A549 (cell line): ENCODE measurements around the gene ZNF410. TPM values are rescaled to one million over a fixed set of nuclear protein-coding genes. Genes with fewer than 3 reads are reported as not detected.

Experiments
- ATAC-seq, 2 experiments: fragments of 200-7000 bp in 1 of 2; fragments of >200 bp in 1 of 2; cut with Nextera tagmentation in 1 of 2; cut with Tn5 transposase in 1 of 2; 3 replicates each; pipeline versions ENCODE4 v1.8.0 to v1.9.1; 2018 to 2020; ENCODE audit warnings: mild to moderate bottlenecking in 1 of 2, moderate library complexity in 1 of 2
- CTCF ChIA-PET: fragments of 300-600 bp; sonication (Branson Sonifier 250); formaldehyde crosslinking; extraction: SDS; loops from one replicate; lab custom pipeline; 2021; ENCODE audit warnings: antibody characterized with exemption, inconsistent platforms; lab: Yijun Ruan, JAX
- POLR2A ChIA-PET: fragments of 350-600 bp; formaldehyde crosslinking; extraction: SDS; loops from one replicate; lab custom pipeline; 2021; ENCODE audit warnings: antibody characterized with exemption, inconsistent platforms; lab: Yijun Ruan, JAX
- DNase-seq, 2 experiments: peaks; one replicate each; pipeline versions ENCODE4 v3.0.0 to v3.0.0-alpha.2; 2011 to 2016; ENCODE audit warnings: low read depth in 1 of 2, low spot score in 1 of 2
- FAIRE-seq: peaks from 2 replicates; lab custom pipeline; 2011; peaks lifted over from hg19 to GRCh38; lab: Jason Lieb, UNC
- H3K27ac ChIP-seq, 2 experiments: fragments of >200 bp; sonication (Bioruptor Twin); formaldehyde crosslinking; 3 replicates each; pipeline ENCODE4 v1.5.1; 2016 to 2017
- H3K4me1 ChIP-seq: fragments of >200 bp; sonication (Bioruptor Twin); formaldehyde crosslinking; 3 replicates; pipeline ENCODE4 v1.6.1; 2016
- H3K4me2 ChIP-seq: fragments of >200 bp; sonication (Bioruptor Twin); formaldehyde crosslinking; 3 replicates; pipeline ENCODE4 v1.6.1; 2016
- H3K4me3 ChIP-seq: fragments of >200 bp; sonication (Bioruptor Twin); formaldehyde crosslinking; 3 replicates; pipeline ENCODE4 v1.5.1; 2016
- H3K9me3 ChIP-seq: fragments of >200 bp; sonication (Bioruptor Twin); formaldehyde crosslinking; 3 replicates; pipeline ENCODE4 v1.6.1; 2016
- BHLHE40 ChIP-seq: IDR thresholded peaks from 2 replicates; pipeline ENCODE4 v1.6.1; 2012; ENCODE audit warnings: low read depth, low read length, inconsistent platforms
- CBX8 ChIP-seq: fragments of 200-600 bp; sonication (generic); IDR thresholded peaks from 2 replicates; pipeline ENCODE4 v1.6.1; 2016
- CHD2 ChIP-seq: fragments of 150-350 bp; IDR thresholded peaks from 2 replicates; pipeline ENCODE4 v1.6.1; 2014; ENCODE audit warnings: low read length; ENCODE audit not compliant: partially characterized antibody
- EP300 ChIP-seq, 2 experiments: fragments of >200 bp; sonication (Bioruptor Twin); formaldehyde crosslinking; IDR thresholded peaks; 2 replicates in 1 of 2; 3 replicates in 1 of 2; pipeline ENCODE4 v1.6.1; 2016 to 2017
- ESRRA ChIP-seq: fragments of 150-350 bp; IDR thresholded peaks from 2 replicates; pipeline ENCODE4 v1.6.1; 2014; ENCODE audit warnings: mild to moderate bottlenecking, low read length, borderline replicate concordance
- FOSB ChIP-seq: fragments of 250-450 bp; sonication (Bioruptor Pico); IDR thresholded peaks from 2 replicates; pipeline ENCODE4 v1.5.0; 2020; ENCODE audit warnings: mild to moderate bottlenecking, moderate library complexity
- FOSL2 ChIP-seq, 2 experiments: fragments of 450-650 bp in 1 of 2; fragments of >200 bp in 1 of 2; sonication (Bioruptor Twin) in 1 of 2; formaldehyde crosslinking; IDR thresholded peaks; 2 replicates each; pipeline versions ENCODE4 v1.5.0 to v1.6.1; 2016 to 2020; ENCODE audit warnings: mild to moderate bottlenecking in 1 of 2, moderate library complexity in 1 of 2
- FOXS1 ChIP-seq: fragments of 250-450 bp; sonication (Bioruptor Pico); IDR thresholded peaks from 2 replicates; pipeline ENCODE4 v1.5.0; 2020; ENCODE audit warnings: mild to moderate bottlenecking, moderate library complexity
- HDAC2 ChIP-seq: fragments of 200-600 bp; sonication (generic); IDR thresholded peaks from 2 replicates; pipeline ENCODE4 v1.6.1; 2016
- HES2 ChIP-seq: fragments of >200 bp; sonication (Bioruptor Twin); formaldehyde crosslinking; IDR thresholded peaks from 2 replicates; pipeline ENCODE4 v1.6.1; 2016
- HEYL ChIP-seq: fragments of 250-450 bp; sonication (Bioruptor Pico); IDR thresholded peaks from 2 replicates; pipeline ENCODE4 v1.8.0; 2021; ENCODE audit warnings: mild to moderate bottlenecking, moderate library complexity
- HMGXB4 ChIP-seq: fragments of 250-450 bp; sonication (Bioruptor Pico); IDR thresholded peaks from 2 replicates; pipeline ENCODE4 v1.5.0; 2021; ENCODE audit warnings: mild to moderate bottlenecking, moderate library complexity, borderline replicate concordance
- HOXA7 ChIP-seq: fragments of 250-450 bp; sonication (Bioruptor Pico); IDR thresholded peaks from 2 replicates; pipeline ENCODE4 v1.5.0; 2020; ENCODE audit warnings: mild to moderate bottlenecking, moderate library complexity
- HOXB5 ChIP-seq: fragments of 250-450 bp; sonication (Bioruptor Pico); IDR thresholded peaks from 2 replicates; pipeline ENCODE4 v1.5.0; 2020; ENCODE audit warnings: mild to moderate bottlenecking, moderate library complexity
- KDM5A ChIP-seq: fragments of 200-600 bp; sonication (generic); IDR thresholded peaks from 2 replicates; pipeline ENCODE4 v1.6.1; 2016; ENCODE audit warnings: antibody characterized with exemption, mild to moderate bottlenecking
- MAFK ChIP-seq: fragments of 450-650 bp; IDR thresholded peaks from 2 replicates; pipeline ENCODE4 v1.6.1; 2014; ENCODE audit not compliant: partially characterized antibody
- NFE2L2 ChIP-seq: fragments of 150-350 bp; conservative IDR thresholded peaks from 2 replicates; pipeline ENCODE4 v1.6.1; 2014; ENCODE audit warnings: low read length
- RARB ChIP-seq: fragments of 250-450 bp; sonication (Bioruptor Pico); IDR thresholded peaks from 2 replicates; pipeline ENCODE4 v1.8.0; 2021; ENCODE audit warnings: mild to moderate bottlenecking, moderate library complexity
- SREBF2 ChIP-seq: fragments of 450-650 bp; IDR thresholded peaks from 2 replicates; pipeline ENCODE4 v1.6.1; 2014; ENCODE audit warnings: mild to moderate bottlenecking, moderate library complexity
- TFCP2L1 ChIP-seq: fragments of 250-450 bp; sonication (Bioruptor Pico); IDR thresholded peaks from 2 replicates; pipeline ENCODE4 v1.5.0; 2021; ENCODE audit warnings: mild to moderate bottlenecking
- ZFP36 ChIP-seq: fragments of 450-650 bp; IDR thresholded peaks from 2 replicates; pipeline ENCODE4 v1.6.1; 2014; ENCODE audit warnings: borderline replicate concordance; ENCODE audit not compliant: partially characterized antibody
- ZSCAN20 ChIP-seq: fragments of 250-450 bp; sonication (Bioruptor Pico); IDR thresholded peaks from 2 replicates; pipeline ENCODE4 v1.8.0; 2022; ENCODE audit warnings: mild to moderate bottlenecking, moderate library complexity
- WGBS: methylation state at CpG from one replicate; pipeline ENCODE4 v1.1.6; 2017; ENCODE audit errors: missing lambda C conversion rate; 5-methylcytosine and 5-hydroxymethylcytosine counted together
- polyA plus RNA-seq, 4 experiments: library from polyadenylated mRNA; depleted of rRNA in 3 of 4; stranded (reverse); fragments of >200 nt; fragmentation: RNase III in 1 of 4; extraction: RNeasy Plus Mini Kit Qiagen cat#74134 plus additional on column Dnase treatment in 1 of 4; gene quantifications; 2 replicates in 3 of 4; 3 replicates in 1 of 4; pipeline ENCODE4 v1.2.3, GENCODE V29; 2011 to 2017
- TF ChIP-seq, protein P1 (sequence below): fragments of >200 bp; sonication (Bioruptor Twin); formaldehyde crosslinking; IDR thresholded peaks from 3 replicates; pipeline ENCODE4 v1.5.1; 2016
- TF ChIP-seq, protein P2 (sequence below): IDR thresholded peaks from 2 replicates; pipeline ENCODE4 v1.6.1; 2012

ZNF410 gene
- polyA plus RNA-seq, 2 of the 4 experiments (the other 2 are of a cell fraction): 35.8 to 70.8 TPM

DNA sequence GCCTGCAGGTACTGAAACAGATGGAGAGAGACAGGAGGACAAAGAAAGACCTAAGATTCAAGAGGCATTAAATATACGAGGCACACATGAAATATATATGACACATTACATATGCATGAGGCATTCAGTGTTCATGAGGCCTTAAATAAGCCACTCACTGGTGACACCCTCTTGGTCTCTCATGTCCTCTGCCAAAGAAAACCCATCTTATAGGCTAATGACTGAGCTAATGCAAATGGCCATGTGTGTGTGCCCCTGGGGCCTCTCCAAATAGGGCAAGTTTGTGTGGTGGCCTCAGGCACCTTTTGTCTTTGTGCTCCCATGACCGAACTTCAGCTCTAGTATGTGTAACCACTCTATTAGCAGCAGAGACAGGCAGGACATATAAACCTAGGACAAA is 82.2 kb downstream of the ZNF410 start:
- Histone ChIP-seq H3K9me3 (no peaks in the 10 kb centered on the region), H3K4me3 (no peak overlapping the region), H3K27ac (no peak overlapping the region), H3K4me1 (no peaks in the 10 kb centered on the region), H3K4me2 (no peak overlapping the region)
- WGBS: 91% methylated on average over 2 of the region's 2 CpGs
- ATAC-seq: no peak
- ChIA-PET CTCF (no interaction called here), POLR2A (no interaction called here)
- FAIRE-seq: no peak
- TF ChIP-seq SREBF2: no peak
- no peak for TF ChIP-seq HEYL (CRISPR knock-in tag)
- no peak for TF ChIP-seq FOSL2 (IDR thresholded peaks at IDR 0.05)
- TF ChIP-seq FOSL2 (CRISPR knock-in tag; IDR thresholded peaks at IDR 0.05): no peak
- TF ChIP-seq, protein P1, sequence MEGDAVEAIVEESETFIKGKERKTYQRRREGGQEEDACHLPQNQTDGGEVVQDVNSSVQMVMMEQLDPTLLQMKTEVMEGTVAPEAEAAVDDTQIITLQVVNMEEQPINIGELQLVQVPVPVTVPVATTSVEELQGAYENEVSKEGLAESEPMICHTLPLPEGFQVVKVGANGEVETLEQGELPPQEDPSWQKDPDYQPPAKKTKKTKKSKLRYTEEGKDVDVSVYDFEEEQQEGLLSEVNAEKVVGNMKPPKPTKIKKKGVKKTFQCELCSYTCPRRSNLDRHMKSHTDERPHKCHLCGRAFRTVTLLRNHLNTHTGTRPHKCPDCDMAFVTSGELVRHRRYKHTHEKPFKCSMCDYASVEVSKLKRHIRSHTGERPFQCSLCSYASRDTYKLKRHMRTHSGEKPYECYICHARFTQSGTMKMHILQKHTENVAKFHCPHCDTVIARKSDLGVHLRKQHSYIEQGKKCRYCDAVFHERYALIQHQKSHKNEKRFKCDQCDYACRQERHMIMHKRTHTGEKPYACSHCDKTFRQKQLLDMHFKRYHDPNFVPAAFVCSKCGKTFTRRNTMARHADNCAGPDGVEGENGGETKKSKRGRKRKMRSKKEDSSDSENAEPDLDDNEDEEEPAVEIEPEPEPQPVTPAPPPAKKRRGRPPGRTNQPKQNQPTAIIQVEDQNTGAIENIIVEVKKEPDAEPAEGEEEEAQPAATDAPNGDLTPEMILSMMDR: no peak
- no peak for TF ChIP-seq KDM5A
- TF ChIP-seq ZFP36: no peak
- no peak for TF ChIP-seq HOXA7 (CRISPR knock-in tag)
- TF ChIP-seq CBX8: no peak
- TF ChIP-seq HES2: no peak
- no peak for TF ChIP-seq MAFK
- no peak for TF ChIP-seq HOXB5 (CRISPR knock-in tag)
- no peak for DNase-seq

DNA sequence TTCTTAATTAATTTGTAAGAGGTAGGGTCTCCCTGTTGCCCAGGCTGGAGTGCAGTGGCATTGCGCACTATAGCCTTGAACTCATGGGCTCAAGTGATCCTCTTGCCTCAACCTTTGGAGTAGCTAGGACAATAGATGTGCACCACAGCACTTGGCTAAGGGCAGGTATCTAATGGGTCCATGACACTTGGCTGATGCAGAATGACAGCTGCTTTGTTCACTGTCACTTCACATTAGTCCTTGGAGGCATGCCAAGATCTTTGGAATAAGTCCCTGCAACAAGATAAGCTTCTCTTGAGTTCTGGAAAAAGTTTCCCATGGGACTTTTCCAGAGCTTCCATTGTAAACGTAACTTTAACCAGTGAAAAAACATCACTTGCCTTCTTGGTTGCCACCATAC is 86.8 kb downstream of the ZNF410 start:
- 75% methylated on average over 2 of the region's 2 CpGs for WGBS
- H3K4me3 ChIP-seq: no peak overlapping the region
- no peak for DNase-seq
- H3K4me1 ChIP-seq: peaks cover 9% of the 10 kb centered on the region; the same call in 1 of the 3 replicates
- CTCF ChIA-PET: interaction anchor here (0.6 to 1.0 kb wide), 3 partner anchors 15 to 37 kb away, joined by 3 to 5 read pairs (median 3); partner anchors contain the start of genes COQ6 and FAM161B
- POLR2A ChIA-PET: no interaction called here
- H3K9me3 ChIP-seq: no peaks in the 10 kb centered on the region
- TF ChIP-seq FOSB (CRISPR knock-in tag): no peak
- no peak for TF ChIP-seq SREBF2
- no peak for ATAC-seq
- FAIRE-seq: no peak
- no peak overlapping the region for H3K27ac ChIP-seq
- no peak overlapping the region for H3K4me2 ChIP-seq

GRCh38 chr14:73976125-73976524 is 89.5 kb downstream of the ZNF410 start:
- Histone ChIP-seq H3K9me3 (no peaks in the 10 kb centered on the region), H3K4me2 (no peak overlapping the region), H3K4me1 (peaks cover 9% of the 10 kb centered on the region; the same call in 1 of the 3 replicates), H3K27ac (no peak overlapping the region), H3K4me3 (no peak overlapping the region)
- WGBS: 70% methylated on average over 6 of the region's 6 CpGs
- ChIA-PET POLR2A (no interaction called here), CTCF (interaction anchor here (1.1 kb wide), 1 partner anchor 11 kb away, joined by 3 read pairs; no protein-coding TSS in a partner anchor)
- TF ChIP-seq RARB (no peak), FOXS1 (CRISPR knock-in tag) (no peak), ZSCAN20 (CRISPR knock-in tag) (no peak), HDAC2 (no peak), BHLHE40 (no peak), CHD2 (no peak), TFCP2L1 (CRISPR knock-in tag) (no peak)
- TF ChIP-seq, protein P2, sequence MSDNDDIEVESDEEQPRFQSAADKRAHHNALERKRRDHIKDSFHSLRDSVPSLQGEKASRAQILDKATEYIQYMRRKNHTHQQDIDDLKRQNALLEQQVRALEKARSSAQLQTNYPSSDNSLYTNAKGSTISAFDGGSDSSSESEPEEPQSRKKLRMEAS: no peak
- FAIRE-seq: no peak
- no peak for DNase-seq
- ATAC-seq: no peak

DNA sequence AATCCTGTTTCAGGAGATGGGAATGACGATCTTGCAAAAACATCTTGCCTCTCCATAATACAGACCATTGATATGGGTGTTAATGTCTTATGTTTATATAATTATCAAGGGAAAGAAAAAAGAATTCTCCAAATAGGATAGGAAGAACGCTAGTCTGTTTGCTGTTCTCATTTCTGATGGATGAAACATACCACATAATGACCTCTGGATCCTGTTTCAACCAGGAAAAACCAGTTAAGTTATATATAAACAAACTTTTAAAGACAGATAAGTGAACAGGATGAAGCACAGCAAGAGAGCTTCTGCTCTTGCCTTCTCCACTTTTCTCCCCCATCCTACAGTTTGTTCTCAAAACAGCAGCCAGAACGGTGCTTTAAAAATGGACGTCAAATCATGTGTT is 91.2 kb downstream of the ZNF410 start:
- Histone ChIP-seq H3K4me1 (peaks cover 9% of the 10 kb centered on the region; the same call in 1 of the 3 replicates), H3K27ac (no peak overlapping the region), H3K4me3 (no peak overlapping the region), H3K4me2 (no peak overlapping the region), H3K9me3 (no peaks in the 10 kb centered on the region)
- CTCF ChIA-PET: interaction anchor here (0.7 to 0.8 kb wide), 2 partner anchors 61 to 1415 kb away, joined by 3 to 4 read pairs; no protein-coding TSS in a partner anchor
- FAIRE-seq: no peak
- TF ChIP-seq CHD2 (no peak), ZFP36 (no peak), FOXS1 (CRISPR knock-in tag) (no peak), ESRRA (no peak), NFE2L2 (no peak), SREBF2 (no peak), HMGXB4 (CRISPR knock-in tag) (no peak), BHLHE40 (no peak), EP300 (IDR thresholded peaks at IDR 0.05) (no peak)
- TF ChIP-seq, protein P2: no peak
- POLR2A ChIA-PET: no interaction called here
- ATAC-seq: no peak
- 60% methylated on average over 4 of the region's 4 CpGs for WGBS
- no peak for DNase-seq
